Caki2 (cell line): ENCODE results near the gene ABCC8. TPM values are rescaled to one million over a fixed set of nuclear protein-coding genes. Genes with fewer than 3 reads are reported as not detected.
A peak's percentile ranks its signal among the peaks of the same experiment; 100 is the strongest.

Source experiments
- DNase-seq: peaks from one replicate; pipeline ENCODE4 v3.0.0-alpha.2; 2015; ENCODE audit warnings: low read depth
- in situ Hi-C: cut with HindIII; loops from 2 replicates; pipeline ENCODE4 v1.10.0; 2016; ENCODE audit warnings: low sequenced_read_pairs, low pct_unique_long_range_greater_than_20kb, mixed read lengths
- total RNA-seq: library from RNA; depleted of rRNA; stranded (reverse); fragments of >200 nt; shearing (Covaris generic); gene quantifications from 2 replicates; pipeline ENCODE4 v1.2.3, GENCODE V29; 2014; ENCODE audit warnings: low replicate concordance

ABCC8 gene
- total RNA-seq, 1 experiment from 2014 or later = not detected

GRCh38 chr11:17415523-17416104 lies 61.0 kb downstream of the ABCC8 start:
- in situ Hi-C loops = no loop called here
- no peak for DNase-seq

- no peak for DNase-seq
- in situ Hi-C loops = no loop called here
Measured at GRCh38 chr11:17414992-17415391, 61.7 kb downstream of the ABCC8 start.

DNA sequence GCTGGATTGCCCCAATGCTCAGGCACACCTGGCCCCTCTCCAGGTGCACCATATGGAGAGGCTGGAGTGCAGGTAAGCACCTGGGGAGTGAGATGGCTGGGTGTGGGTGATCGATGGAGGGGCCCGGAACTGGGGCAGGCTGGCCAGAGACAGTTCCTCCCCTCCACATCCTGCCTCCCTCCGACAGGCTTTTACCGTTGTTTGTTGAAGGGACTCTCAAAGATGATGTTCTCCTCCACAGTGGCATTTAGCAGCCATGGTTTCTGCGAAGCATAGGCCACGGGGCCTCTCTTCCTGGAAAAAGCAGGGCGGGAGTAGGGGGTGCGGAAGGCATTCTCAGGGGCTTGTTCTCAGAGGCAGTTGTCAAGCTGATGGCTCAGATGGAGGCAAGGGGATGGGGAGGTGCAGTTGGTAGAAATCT lies 62.3 kb downstream of the ABCC8 start:
- no peak for DNase-seq
- in situ Hi-C loops = no loop called here

DNA sequence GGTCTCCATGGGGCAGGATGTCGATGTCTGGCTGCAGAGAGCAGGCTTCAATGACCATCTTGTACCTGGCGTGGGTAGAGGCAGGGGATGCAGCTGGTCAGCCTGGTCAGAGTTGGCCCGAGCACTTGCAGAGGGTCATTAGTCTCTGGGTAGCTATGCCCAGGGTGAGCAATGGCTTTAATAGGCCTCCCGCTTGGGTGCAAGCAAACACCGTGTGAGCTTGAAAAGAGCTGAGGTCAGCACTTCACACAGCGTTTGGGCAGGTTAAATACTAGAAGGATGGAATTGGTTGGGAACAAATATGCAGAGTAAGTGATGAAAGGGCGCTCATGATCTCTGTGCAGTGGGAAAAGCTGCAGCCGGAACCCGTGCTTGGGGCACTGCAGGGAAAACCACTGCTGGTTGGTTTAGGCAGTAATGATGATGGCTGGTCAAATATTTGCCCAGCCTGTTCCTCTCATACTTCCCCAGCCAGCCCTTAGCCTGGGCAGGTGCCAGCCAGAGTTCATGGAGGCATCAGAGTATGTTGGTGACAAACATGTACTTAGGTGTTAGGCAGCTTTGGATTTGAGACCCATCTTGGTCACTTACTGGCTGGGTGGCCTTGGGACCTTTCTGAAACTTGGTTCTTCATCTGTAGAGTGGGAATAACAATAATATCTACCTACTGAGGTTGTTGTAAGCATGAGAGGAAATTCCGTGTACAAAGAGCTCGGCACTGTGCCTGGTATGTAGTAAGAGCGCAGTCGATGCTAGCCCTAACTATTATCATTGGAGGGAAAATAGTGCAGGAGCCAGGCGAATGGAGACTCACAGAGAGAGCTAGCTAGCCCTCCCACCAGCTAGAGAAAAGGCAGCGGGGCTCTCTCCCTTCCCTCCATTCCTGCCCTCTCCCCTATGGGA lies 63.0 kb downstream of the ABCC8 start:
- no peak for DNase-seq
- in situ Hi-C loops = no loop called here

- DNase-seq = no peak
- in situ Hi-C loops = no loop called here
Measured at GRCh38 chr11:17412488-17413180, 64.0 kb downstream of the ABCC8 start.

- in situ Hi-C loops = no loop called here
- no peak for DNase-seq
Measured at GRCh38 chr11:17411418-17411817, 65.2 kb downstream of the ABCC8 start.

GRCh38 chr11:17410606-17411379 lies 65.9 kb downstream of the ABCC8 start:
- no peak for DNase-seq
- in situ Hi-C loops = no loop called here

- in situ Hi-C loops = no loop called here
- no peak for DNase-seq
Measured at GRCh38 chr11:17408641-17409040, 68.0 kb downstream of the ABCC8 start.

GRCh38 chr11:17408026-17408425 lies 68.6 kb downstream of the ABCC8 start:
- DNase-seq = no peak
- in situ Hi-C loops = no loop called here

DNA sequence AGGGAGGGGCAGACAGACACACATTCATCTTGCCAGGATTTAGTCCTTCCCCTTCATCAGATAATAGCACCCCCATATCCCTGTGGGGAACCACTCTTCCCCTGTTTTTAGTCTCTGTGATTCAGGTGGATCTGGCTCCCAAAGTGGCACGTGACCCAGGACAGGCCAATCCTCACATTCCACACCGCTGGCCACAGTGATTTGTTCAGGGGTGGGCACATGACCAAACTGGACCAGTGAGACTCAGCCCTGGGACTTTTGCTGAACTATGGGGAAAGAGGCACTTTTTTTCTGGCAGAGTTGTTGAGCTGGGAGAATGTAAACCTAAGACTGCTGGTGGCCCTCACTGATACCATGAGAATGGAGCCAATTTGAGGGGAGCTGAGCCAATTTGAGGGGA lies 69.1 kb downstream of the ABCC8 start:
- in situ Hi-C loops = no loop called here
- DNase-seq = no peak

- DNase-seq = no peak
- in situ Hi-C loops = no loop called here
Measured at GRCh38 chr11:17406818-17407149, 69.9 kb downstream of the ABCC8 start.

GRCh38 chr11:17406082-17406817 lies 70.4 kb downstream of the ABCC8 start:
- in situ Hi-C loops = no loop called here
- no peak for DNase-seq

DNA sequence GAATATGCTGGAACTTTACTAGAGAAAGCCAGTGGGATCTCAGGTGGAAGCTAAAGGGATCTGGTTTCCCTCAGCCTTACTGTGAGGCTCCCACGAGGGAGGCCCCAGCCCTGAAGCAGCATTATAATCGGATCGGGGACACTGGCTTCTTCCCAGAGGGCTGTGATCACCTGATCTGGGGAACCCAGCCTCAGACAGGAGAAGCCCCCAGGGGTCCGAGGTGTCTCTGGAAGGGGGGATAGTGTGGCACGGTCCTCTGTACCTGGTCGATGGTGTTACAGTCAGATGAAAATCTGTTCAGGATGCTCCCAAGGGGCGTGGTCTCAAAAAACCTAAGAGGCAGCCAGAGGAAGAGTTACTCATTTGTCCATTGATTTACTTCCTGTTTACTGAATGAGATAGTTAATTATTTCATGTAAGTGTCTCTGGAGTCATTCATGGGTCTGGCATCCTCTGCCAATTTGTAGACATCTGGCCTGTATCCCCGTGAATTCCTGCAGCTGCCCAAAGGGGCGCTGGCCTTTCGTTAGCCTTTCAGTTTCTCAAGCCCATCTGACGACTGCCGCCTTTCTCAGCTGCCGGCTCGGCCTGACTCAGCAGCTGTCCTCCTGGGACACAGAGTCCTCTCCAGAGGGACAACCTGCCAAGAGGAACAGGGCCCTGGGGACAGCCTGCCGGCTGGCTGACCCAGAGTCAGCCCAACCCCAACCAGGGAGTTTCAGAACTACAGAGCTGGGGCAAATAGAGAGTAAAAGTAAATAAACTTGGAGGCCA lies 71.2 kb downstream of the ABCC8 start:
- peak; percentile 92 for DNase-seq
- in situ Hi-C loops = no loop called here

- in situ Hi-C loops = no loop called here
- DNase-seq = peak; percentile 92
Measured at GRCh38 chr11:17403980-17404759, 72.5 kb downstream of the ABCC8 start.

- no peak for DNase-seq
- in situ Hi-C loops = no loop called here
Measured at GRCh38 chr11:17402486-17402885, 74.2 kb downstream of the ABCC8 start.

DNA sequence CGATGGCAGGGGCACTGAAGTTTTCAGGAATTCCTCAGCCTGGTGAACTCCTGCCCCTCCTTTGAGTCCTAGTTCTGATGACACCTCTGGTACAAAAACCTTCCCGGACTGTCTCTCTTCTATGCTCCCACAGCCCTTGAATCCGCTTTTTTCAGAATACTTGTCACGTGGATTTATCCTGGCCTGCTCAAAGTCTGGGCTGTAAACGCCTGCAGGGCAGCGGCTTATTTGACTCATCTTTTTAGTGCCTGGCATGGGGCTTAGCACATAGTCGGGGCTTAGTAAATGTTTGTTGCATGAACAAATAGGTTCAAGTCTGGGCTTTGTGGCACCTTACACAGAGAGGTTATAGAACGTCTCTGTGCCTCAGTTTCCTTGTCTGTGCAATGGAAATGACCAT lies 74.8 kb downstream of the ABCC8 start:
- in situ Hi-C loops = no loop called here
- no peak for DNase-seq

DNA sequence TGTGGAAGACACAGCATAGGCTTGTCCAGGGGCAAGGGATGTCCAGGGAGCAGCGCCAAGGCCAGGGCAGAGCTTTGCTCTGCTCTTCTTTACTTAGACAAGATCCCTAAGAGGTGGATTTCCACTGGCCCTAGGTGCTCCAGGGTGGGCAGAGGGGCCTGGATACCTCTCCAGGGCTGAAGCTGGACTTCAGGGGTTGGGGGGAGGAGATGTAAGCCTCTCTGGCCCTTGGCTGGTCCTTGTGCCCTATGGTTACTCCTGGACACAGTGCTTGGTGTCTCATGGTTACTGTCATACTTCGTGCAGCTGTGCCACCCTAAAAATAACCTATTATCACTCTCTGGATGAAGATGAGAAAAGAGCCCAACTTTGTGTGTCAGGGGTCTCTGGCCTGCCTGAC lies 75.3 kb downstream of the ABCC8 start:
- no peak for DNase-seq
- in situ Hi-C loops = no loop called here
